22Rv1 (cell line): ENCODE data around the gene BRD3.

Experiments used
- H3K27ac ChIP-seq: fragments of 450-650 bp; 2 replicates; pipeline ENCODE4 v1.5.1; 2017
- CTCF ChIP-seq: fragments of 450-650 bp; IDR thresholded peaks from 2 replicates; pipeline ENCODE4 v1.5.1; 2017; ENCODE audit warnings: mild to moderate bottlenecking
- ZFX ChIP-seq: fragments of 450-650 bp; IDR thresholded peaks from 2 replicates; pipeline ENCODE4 v1.6.1; 2017; ENCODE audit warnings: antibody characterized with exemption, borderline replicate concordance

BRD3 gene

GRCh38 chr9:134057307-134057657 lies 10.5 kb downstream of the BRD3 start:
- H3K27ac ChIP-seq, result no peak overlapping the region
- TF ChIP-seq CTCF, result no peak
- TF ChIP-seq ZFX, result no peak

- TF ChIP-seq CTCF (no peak), ZFX (no peak)
- H3K27ac ChIP-seq, result no peak overlapping the region
These were observed 11.1 kb downstream of the BRD3 start for GRCh38 chr9:134056483-134057306.

GRCh38 chr9:134055981-134056461 lies 11.8 kb downstream of the BRD3 start:
- no peak overlapping the region for H3K27ac ChIP-seq
- TF ChIP-seq CTCF (no peak), ZFX (no peak)

GRCh38 chr9:134054891-134055811 lies 12.7 kb downstream of the BRD3 start:
- no peak for TF ChIP-seq CTCF
- no peak for TF ChIP-seq ZFX
- H3K27ac ChIP-seq, result no peak overlapping the region

- TF ChIP-seq ZFX, result no peak
- no peak for TF ChIP-seq CTCF
- no peak overlapping the region for H3K27ac ChIP-seq
These were observed 13.7 kb downstream of the BRD3 start for GRCh38 chr9:134053941-134054761.

GRCh38 chr9:134053401-134053871 lies 14.4 kb downstream of the BRD3 start:
- TF ChIP-seq CTCF (no peak), ZFX (no peak)
- H3K27ac ChIP-seq, result no peak overlapping the region
